Heart right ventricle (tissue), 16 donors: ENCODE data around the gene RBBP4. TPM values are rescaled to one million over a fixed set of nuclear protein-coding genes. Genes with fewer than 3 reads are reported as not detected.
"Not testable (repeated sequence)": the region's sequence is repeated elsewhere in the genome, so short reads cannot be mapped to it uniquely, and the experiment has no call there.

Experiments
- ATAC-seq, 8 donors: fragments of 200-7000 bp; cut with Tn5 transposase; one replicate each; pipeline ENCODE4 v1.9.1; 2020; ENCODE audit warnings: mild to moderate bottlenecking in 8 of 8, moderate library complexity in 8 of 8, moderate number of reproducible peaks in 1 of 8
- DNase-seq, 2 donors: peaks; one replicate each; pipeline ENCODE4 v3.0.0-alpha.2; 2020
- H3K27ac ChIP-seq, 10 donors: fragments of 200-600 bp; sonication (generic) in 2 of 10; one replicate each; pipeline versions ENCODE4 v1.5.0 to v1.8.0; 2020 to 2022; ENCODE audit warnings: mild to moderate bottlenecking in 3 of 10
- H3K27me3 ChIP-seq, 7 donors: fragments of 200-600 bp; one replicate each; pipeline ENCODE4 v1.8.0; 2021 to 2022; ENCODE audit warnings: mild to moderate bottlenecking in 2 of 7
- H3K36me3 ChIP-seq, 9 donors: fragments of 200-600 bp; sonication (generic) in 1 of 9; one replicate each; pipeline versions ENCODE4 v1.5.0 to v1.8.0; 2020 to 2022; ENCODE audit warnings: mild to moderate bottlenecking in 2 of 9
- H3K4me1 ChIP-seq, 9 donors: fragments of 200-600 bp; sonication (generic) in 1 of 9; one replicate each; pipeline versions ENCODE4 v1.5.0 to v1.8.0; 2020 to 2022; ENCODE audit warnings: mild to moderate bottlenecking in 4 of 9
- H3K4me3 ChIP-seq, 10 donors: fragments of 200-600 bp; sonication (generic) in 2 of 10; one replicate each; pipeline versions ENCODE4 v1.5.0 to v1.8.0; 2020 to 2022; ENCODE audit warnings: mild to moderate bottlenecking in 7 of 10, moderate library complexity in 2 of 10
- H3K9me3 ChIP-seq, 11 donors: fragments of 200-600 bp in 10 of 11; sonication (generic) in 2 of 11; one replicate each; pipeline versions ENCODE4 v1.5.0 to v1.8.0; 2013 to 2022; ENCODE audit warnings: mild to moderate bottlenecking in 2 of 11, control low read depth in 1 of 11, moderate library complexity in 1 of 11
- WGBS, 2 donors: extraction: QIAGEN DNeasy Blood & Tissue Kit; methylation state at CpG; one replicate each; pipeline ENCODE4 v1.1.7; 2013; ENCODE audit warnings: inconsistent platforms in 1 of 2; 5-methylcytosine and 5-hydroxymethylcytosine counted together
- intact Hi-C, 10 donors: fragments of 100-400 bp; cut with DNase I; formaldehyde crosslinking; loops; one replicate each; pipeline versions ENCODE4 v1.11.1 to v1.14.2; 2022
- polyA plus RNA-seq, 2 donors: library from polyadenylated mRNA; stranded (reverse); fragments of 200-250 nt; gene quantifications; one replicate each; pipeline ENCODE4 v1.2.3, GENCODE V29; 2013
- total RNA-seq, 10 donors: library from RNA; stranded (reverse); fragmentation: NEBNext Ultra II Directional in 3 of 10; extraction: Animal tissue kit (Norgen Biotek cat#: 25700) in 3 of 10; gene quantifications; one replicate each; pipeline versions ENCODE4 v1.2.1 to v1.2.4, GENCODE V29; 2021 to 2023
- TF ChIP-seq, protein P1 (sequence below), 9 donors: fragments of 200-600 bp; sonication (generic) in 2 of 9; IDR thresholded peaks; one replicate each; pipeline versions ENCODE4 v1.5.0 to v1.8.0; 2021 to 2022; ENCODE audit warnings: antibody characterized with exemption in 9 of 9, mild to moderate bottlenecking in 5 of 9, moderate library complexity in 1 of 9
- donor health status: Arrhythmogenic right ventricular cardiomyopathy.
- donor health status: ischemic (EF 13 %, LVEDD 7.1; RV severe dilation, severe dysfunction).
- donor health status: healthy with polysubstance abuse.
- donor health status: DM: no; HTN: yes; CAD: no.
- donor health status: DM: no; HTN: no; CAD: no.
- donor health status: ischemic (EF 25% LVEDD 6.9; RV normal size, moderate dysfunction).
- donor health status: ischemic (EF 25% LVEDD 5.7; RV mildly dilated, moderate dysfunction).
- donor health status: healthy.
- donor health status: DM: yes; HTN: yes; CAD: no.
- donor health status: Ischemic cardiomyopathy.
- donor health status: ischemic (EF 35%, LVEDD 5.7; RV mildly dilated, moderate dysfunction).
- donor health status: nonischemic (EF 11% LVEDD 7.7; RV severe dilation, severe dysfunction).
- donor health status: DM: yes; HTN: yes; CAD: no.
- donor health status: PGD.
- donor health status: ischemic (EF 29% LVEDD 5.4; RV normal size, mild dysfunction).
- donor health status: nonischemic (EF 23%, LVEDD 6.1; RV moderate dilation, normal function).

RBBP4 gene
- total and polyA plus RNA-seq, 12 donors, result 17.9 to 119 (median 109) TPM

DNA sequence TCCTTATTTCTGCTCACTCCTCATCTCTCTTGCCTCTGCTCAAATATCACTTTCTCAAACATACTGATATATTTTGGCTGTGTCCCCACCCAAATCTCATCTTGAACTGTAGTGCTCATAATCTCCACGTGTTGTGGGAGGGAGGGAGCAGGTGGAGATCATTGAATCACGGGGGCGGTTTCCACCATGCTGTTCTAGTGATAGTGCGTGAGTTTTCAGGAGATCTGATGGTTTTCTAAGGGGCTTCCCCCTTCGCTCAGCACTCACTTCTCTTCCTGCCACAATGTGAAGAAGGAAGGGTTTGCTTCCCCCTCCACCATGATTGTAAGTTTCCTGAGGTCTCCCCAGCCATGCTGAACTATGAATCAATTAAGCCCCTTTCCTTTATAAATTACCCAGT, 27.2 kb upstream of the RBBP4 start:
- Histone ChIP-seq H3K4me3 (no peak overlapping the region), H3K36me3 (peaks cover 0 to 69% (median 9%) of the 10 kb centered on the region in 9 donors), H3K27ac (no peak overlapping the region), H3K27me3 (no peaks in the 10 kb centered on the region), H3K4me1 (no peaks in the 10 kb centered on the region), H3K9me3 (no peaks in the 10 kb centered on the region)
- intact Hi-C loops, result loop anchor here in 2 of 10 donors (5.0 to 10.0 kb wide), 2 partner anchors 176 to 179 kb away; no protein-coding TSS in a partner anchor
- TF ChIP-seq, protein P1, sequence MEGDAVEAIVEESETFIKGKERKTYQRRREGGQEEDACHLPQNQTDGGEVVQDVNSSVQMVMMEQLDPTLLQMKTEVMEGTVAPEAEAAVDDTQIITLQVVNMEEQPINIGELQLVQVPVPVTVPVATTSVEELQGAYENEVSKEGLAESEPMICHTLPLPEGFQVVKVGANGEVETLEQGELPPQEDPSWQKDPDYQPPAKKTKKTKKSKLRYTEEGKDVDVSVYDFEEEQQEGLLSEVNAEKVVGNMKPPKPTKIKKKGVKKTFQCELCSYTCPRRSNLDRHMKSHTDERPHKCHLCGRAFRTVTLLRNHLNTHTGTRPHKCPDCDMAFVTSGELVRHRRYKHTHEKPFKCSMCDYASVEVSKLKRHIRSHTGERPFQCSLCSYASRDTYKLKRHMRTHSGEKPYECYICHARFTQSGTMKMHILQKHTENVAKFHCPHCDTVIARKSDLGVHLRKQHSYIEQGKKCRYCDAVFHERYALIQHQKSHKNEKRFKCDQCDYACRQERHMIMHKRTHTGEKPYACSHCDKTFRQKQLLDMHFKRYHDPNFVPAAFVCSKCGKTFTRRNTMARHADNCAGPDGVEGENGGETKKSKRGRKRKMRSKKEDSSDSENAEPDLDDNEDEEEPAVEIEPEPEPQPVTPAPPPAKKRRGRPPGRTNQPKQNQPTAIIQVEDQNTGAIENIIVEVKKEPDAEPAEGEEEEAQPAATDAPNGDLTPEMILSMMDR (IDR thresholded peaks at IDR 0.05), result no peak
- WGBS, 2 donors, result 82 to 83% methylated on average over 5 of the region's 5 CpGs
- DNase-seq (no peak), ATAC-seq (no peak)

DNA sequence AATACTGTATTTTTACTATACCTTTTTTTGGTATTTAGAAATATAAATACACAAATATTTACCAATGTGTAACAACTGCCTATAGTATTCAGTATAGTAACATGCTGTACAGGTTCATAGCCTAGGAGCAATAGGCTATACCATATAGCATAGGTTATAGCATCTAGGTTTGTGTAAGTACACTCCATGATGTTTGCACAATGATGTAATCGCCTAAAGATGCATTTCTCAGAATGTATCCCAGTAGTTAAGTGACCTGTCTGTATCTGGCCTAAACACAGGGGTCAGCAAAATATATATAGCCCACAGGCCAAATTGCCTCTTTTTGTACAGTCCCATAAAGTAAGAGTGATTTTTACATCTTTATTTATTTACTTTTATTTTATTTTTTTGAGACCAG, 24.8 kb upstream of the RBBP4 start:
- TF ChIP-seq, protein P1 (IDR thresholded peaks at IDR 0.05), result no peak
- H3K4me1 ChIP-seq, result no peaks in the 10 kb centered on the region
- intact Hi-C loops, result loop anchor here in 1 of 10 donors (10.0 kb wide), 1 partner anchor 181 kb away; no protein-coding TSS in a partner anchor
- WGBS, 2 donors, result 94 to 100% methylated on average over 1 of the region's 1 CpG
- H3K9me3 ChIP-seq, result no peaks in the 10 kb centered on the region
- H3K4me3 ChIP-seq, result no peak overlapping the region
- ATAC-seq (no peak), DNase-seq (no peak)
- peaks cover 0 to 79% (median 9%) of the 10 kb centered on the region in 9 donors for H3K36me3 ChIP-seq
- no peaks in the 10 kb centered on the region for H3K27me3 ChIP-seq
- no peak overlapping the region for H3K27ac ChIP-seq

DNA sequence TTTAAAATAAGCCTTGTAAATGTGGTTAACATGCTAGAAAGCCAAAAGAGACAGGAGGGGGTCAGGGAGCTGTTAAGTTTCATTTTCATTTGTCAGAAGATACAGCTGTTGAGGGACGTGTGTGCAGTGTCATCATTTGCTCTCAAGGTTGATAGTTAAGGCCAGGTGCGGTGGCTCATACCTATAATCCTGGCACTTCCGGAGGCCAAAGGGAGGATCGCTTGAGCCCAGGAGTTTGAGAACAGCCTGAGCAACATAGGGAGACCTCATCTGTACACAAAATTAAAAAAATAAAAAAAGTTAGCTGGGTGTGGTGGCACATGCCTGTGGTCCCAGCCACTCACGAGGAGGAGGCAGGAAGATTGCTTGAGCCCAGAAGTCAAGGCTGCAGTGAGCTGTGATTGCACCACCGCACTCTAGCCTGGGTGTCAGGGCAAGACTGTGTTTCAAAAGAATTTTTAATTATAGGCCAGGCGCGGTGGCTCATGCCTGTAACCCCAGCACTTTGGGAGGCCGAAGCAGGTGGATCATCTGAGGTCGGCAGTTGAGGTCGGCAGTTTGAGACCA, 23.3 kb upstream of the RBBP4 start:
- H3K27me3 ChIP-seq, result no peaks in the 10 kb centered on the region
- DNase-seq (no peak), ATAC-seq (no peak)
- peaks cover 0 to 87% (median 10%) of the 10 kb centered on the region in 9 donors for H3K36me3 ChIP-seq
- 88 to 90% methylated on average over 11 of the region's 11 CpGs for WGBS, 2 donors
- intact Hi-C loops, result loop anchor here in 1 of 10 donors (10.0 kb wide), 1 partner anchor 183 kb away; no protein-coding TSS in a partner anchor
- H3K27ac ChIP-seq, result peak overlapping the region in 1 of 10 donors; percentile 8
- no peak overlapping the region for H3K4me3 ChIP-seq
- no peaks in the 10 kb centered on the region for H3K4me1 ChIP-seq
- no peaks in the 10 kb centered on the region for H3K9me3 ChIP-seq
- TF ChIP-seq, protein P1 (IDR thresholded peaks at IDR 0.05), result no peak

DNA sequence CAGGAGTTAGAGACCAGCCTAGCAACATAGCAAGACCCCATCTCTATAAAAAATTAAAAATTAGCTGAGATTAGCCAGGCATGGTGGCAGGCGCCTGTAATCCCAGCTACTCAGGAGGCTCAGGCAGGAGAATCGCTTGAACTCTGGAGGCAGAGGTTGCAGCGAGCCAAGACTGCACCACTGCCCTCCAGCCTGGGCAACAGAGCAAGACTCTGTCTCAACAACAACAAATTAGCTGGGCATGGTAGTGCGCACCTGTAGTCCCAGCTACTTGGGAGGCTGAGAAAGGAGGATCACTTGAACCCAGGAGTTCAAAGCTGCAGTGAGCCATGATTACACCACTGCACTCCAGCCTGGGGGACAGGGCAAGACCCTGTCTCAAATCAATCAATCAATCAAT, 20.8 kb upstream of the RBBP4 start:
- ATAC-seq, intact Hi-C loops, H3K9me3 ChIP-seq, H3K4me3 ChIP-seq, H3K4me1 ChIP-seq, H3K27ac ChIP-seq, DNase-seq, H3K27me3 ChIP-seq: not testable (repeated sequence)
- H3K36me3 ChIP-seq, result peaks cover 0 to 99% (median 11%) of the 10 kb centered on the region in 9 donors
- WGBS, 2 donors, result 98 to 99% methylated on average over 4 of the region's 4 CpGs

DNA sequence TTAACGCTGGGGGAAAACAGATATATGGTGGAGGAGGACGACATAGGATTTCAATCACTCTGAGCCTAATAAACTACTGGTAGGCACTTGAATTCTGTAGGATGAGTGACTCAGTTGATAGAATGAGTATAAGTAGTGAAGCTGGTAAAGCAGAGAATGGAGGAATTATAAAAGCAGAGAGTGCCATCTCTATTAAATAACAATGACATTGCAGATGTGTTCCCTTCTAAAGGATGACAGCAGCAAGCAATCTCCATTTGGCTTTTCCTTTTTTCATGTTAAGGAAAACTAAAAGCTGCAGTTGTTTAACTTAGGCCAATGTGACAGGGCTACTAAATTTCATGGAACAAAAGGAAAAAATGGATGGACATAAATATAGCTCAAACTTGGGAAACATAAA, 18.2 kb upstream of the RBBP4 start:
- no peak for DNase-seq

More for the DNA sequence above, 18.2 kb upstream of the RBBP4 start:
- intact Hi-C loops, result no loop called here
- no peak for ATAC-seq
- H3K27ac ChIP-seq, result no peak overlapping the region
- no peaks in the 10 kb centered on the region for H3K27me3 ChIP-seq
- peaks cover 0 to 5% (median 0%) of the 10 kb centered on the region in 9 donors for H3K4me1 ChIP-seq
- no peaks in the 10 kb centered on the region for H3K9me3 ChIP-seq
- H3K4me3 ChIP-seq, result no peak overlapping the region
- TF ChIP-seq, protein P1 (IDR thresholded peaks at IDR 0.05), result no peak
- WGBS, 2 donors, result 78 to 82% methylated on average over 2 of the region's 2 CpGs
- H3K36me3 ChIP-seq, result peaks cover 0 to 74% (median 11%) of the 10 kb centered on the region in 9 donors
